ENCODE data around the gene OR2AK2.

The OR2AK2 gene, protein sequence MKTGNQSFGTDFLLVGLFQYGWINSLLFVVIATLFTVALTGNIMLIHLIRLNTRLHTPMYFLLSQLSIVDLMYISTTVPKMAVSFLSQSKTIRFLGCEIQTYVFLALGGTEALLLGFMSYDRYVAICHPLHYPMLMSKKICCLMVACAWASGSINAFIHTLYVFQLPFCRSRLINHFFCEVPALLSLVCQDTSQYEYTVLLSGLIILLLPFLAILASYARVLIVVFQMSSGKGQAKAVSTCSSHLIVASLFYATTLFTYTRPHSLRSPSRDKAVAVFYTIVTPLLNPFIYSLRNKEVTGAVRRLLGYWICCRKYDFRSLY

DNA sequence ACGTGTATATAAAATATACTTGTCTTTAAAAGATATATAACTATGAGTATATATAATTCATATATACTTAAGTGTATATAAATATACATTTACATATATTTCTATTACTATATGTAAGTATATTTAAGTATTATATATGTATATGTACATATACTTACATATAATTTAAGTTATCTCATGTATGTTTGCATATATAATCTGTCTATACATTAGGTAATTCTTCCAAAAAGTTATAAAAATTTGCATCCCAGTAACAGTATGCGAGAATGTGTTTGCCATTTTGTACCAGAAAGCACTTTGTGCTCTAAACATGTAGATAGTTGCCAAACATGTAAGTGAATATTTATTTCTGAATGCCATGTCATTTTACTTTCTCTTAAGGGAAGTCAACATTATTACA lies at the start of gene OR2AK2:
OR2AK2 (plus strand) TSS at position 301 of the 400 bp plus-strand sequence. CDS start 144 bp downstream, outside the sequence.
- DNase-seq = no peak

DNA sequence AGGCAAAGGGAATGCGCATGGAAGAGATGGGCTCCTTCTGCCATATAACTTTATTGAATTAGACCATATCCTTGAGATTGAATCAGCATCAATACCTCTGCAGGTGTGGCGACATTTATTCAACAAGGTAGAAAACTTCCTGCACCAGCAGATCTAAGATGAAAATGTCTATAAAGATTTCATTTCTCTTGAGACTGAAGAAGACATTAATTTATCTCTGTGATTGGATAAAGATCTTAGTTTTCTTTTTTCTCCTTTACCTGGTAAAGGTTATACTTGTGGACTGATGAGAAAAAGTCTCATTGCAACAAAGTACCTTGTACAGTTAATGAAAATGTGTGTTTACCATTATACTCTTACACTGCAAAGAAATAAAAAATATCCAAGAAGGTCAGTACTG lies 45.1 kb upstream of the OR2AK2 start, which contains the start of gene OR2T8:
OR2T8 (plus strand) TSS at position 301 of the 400 bp plus-strand sequence. CDS start 766 bp downstream, outside the sequence.
- DNase-seq = no peak

DNA sequence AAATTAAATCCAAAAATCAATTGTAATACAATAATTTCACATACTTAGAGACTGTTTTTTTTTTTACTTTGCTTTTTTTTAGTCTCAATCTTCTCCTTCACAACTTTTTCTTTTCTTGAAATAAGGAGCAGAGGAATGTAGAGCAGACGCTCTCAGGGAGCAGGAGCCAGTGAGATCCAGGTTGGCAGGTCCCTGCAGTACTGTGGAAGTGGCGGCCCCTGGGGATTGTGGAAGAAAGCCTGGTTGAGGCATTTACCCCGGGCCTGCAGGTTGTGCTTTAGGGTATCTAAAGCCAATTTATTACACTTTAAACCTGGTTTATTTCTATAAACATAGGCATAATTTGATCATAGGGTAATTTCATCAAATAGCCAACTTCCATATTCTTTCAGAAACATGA lies 41.1 kb upstream of the OR2AK2 start:
- no peak for DNase-seq

DNA sequence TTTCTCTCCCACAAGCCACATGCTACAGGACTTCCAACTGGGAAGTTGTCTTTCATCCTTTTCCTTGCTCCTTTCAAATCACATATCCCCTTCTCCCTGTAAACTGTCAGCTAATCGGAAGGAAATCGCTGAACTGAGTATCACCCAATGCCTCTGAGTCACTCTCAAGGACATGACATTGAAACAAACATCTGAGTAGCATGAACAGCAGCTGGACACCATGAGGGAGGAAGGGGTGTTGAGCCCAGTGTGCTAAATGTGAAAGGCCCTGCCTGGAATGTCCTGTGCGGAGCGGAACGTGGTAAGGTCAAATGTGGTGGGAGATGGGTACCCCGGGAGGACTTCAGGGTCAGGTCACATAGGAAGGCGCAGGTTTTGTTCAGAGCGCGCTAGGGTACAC lies 40.2 kb upstream of the OR2AK2 start, which contains the start of gene OR2AJ1:
OR2AJ1 (plus strand) TSS at position 22 of the 400 bp plus-strand sequence. CDS start 8,880 bp downstream, outside the sequence.
- no peak for DNase-seq

DNA sequence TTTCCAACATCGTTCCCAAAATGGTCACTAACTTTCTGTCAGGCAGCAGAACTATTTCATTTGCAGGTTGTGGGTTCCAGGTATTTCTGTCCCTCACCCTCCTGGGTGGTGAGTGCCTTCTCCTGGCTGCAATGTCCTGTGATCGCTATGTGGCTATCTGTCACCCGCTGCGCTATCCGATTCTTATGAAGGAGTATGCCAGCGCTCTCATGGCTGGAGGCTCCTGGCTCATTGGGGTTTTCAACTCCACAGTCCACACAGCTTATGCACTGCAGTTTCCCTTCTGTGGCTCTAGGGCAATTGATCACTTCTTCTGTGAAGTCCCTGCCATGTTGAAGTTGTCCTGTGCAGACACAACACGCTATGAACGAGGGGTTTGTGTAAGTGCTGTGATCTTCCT lies 31.0 kb upstream of the OR2AK2 start:
- no peak for DNase-seq

DNA sequence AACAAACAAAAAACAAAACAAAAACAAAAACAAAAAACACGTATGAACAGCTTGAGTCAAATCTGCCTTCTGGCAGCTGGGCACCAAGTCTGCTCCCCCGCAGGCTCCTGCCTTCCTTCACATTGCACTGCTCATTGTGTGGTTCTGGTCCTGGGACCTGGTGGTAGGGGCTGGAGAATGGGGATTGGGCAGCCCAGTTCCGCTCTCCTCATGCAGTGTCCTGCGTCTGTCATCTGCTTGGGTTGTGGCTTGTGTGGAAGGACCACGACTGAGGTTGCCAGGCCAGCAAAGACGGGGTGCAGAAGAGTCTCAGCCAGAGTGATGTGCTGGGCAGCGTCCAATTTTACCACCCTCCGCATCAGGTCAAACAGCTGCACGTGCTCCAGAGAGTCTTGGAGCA lies 29.3 kb upstream of the OR2AK2 start:
- no peak for DNase-seq

DNA sequence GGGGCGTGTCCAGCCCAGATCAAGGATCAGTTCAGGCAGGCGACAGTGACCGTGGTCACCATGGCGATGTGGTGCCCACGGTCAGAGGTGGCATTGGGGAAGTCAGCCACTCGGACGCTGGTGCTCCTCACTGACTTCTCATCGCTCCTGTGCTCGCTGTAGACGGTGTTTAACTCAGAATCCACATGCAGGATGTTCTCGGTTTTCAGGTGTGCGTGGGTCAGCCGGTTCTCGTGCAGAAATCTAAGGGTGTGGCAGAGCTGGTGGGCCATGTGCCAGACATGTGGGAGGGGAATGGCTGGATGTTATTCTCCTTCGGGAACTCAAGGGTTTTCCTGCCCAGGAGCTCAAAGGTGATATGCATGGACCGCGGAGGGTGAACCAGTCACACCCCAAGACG lies 28.6 kb upstream of the OR2AK2 start:
- no peak for DNase-seq

DNA sequence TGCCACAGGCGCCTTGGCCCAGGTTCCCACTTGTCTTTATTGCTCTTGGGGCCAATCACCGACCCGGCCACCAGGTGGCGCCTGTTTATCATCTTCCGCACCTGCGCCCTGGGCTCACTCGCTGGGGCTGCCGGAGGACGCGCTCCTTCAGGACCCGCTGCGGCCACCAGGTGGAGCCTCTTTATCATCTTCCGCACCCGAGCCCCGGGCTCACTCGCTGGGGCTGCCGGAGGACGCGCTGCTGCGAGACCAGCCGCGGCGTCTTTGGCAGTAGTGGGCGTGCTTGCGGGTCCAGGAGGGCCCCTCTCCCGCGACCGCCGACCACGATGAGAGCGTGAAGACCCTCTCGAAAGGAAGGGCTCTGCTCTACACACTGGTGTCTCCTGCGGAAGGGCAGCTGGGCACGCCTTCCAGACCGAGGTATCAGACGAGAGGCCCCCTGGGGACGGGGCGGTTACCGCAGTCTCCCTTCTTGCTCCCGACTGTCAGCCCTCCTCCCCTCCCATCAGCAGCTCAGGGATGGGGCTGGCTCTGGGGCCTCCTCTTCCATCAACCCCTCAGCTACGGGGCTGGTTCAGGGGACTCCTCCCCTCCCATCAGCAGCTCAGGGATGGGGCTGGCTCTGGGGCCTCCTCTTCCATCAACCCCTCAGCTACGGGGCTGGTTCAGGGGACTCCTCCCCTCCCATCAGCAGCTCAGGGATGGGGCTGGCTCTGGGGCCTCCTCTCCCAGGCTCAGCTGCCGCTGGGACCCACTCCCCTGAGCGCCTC lies 27.9 kb upstream of the OR2AK2 start:
- DNase-seq = peak; percentile 95

DNA sequence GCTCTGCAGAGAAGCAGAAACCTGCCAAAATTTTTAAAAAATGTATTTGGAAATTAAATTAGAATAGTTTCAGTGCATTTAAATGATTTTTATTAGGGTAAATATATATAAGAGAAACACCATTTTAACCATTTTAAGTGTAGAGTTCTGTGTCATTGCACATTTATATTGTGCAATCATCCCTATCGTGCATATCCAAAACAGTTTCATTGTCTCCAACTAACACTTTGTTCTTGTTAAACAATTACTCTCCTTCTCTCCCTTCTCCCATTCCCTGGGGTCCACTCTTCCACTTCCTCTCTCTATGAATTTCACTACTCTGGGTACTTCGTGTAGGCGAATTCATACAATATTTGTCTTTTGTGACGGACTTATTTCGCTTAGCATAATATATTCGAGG lies 22.4 kb upstream of the OR2AK2 start:
- DNase-seq = no peak

DNA sequence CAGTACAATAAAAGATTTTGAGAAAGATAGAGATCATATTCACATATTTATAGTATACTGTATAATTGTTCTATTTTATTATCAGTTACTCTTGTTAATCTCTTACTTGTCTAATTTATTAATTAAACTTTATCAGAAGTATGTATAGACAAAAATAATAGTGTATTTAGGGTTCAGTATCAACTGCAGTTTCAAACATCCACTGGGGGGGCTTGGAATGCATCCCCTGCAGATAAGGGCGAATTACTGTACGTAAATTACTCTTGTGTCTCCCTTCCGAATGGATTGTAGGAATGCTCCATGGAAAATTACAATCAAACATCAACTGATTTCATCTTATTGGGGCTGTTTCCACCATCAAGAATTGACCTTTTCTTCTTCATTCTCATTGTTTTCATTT lies 16.5 kb upstream of the OR2AK2 start, which contains the start of gene OR2L8:
OR2L8 (plus strand) TSS at position 301 of the 400 bp plus-strand sequence; CDS start at position 301, 0 bp downstream.
- no peak for DNase-seq

DNA sequence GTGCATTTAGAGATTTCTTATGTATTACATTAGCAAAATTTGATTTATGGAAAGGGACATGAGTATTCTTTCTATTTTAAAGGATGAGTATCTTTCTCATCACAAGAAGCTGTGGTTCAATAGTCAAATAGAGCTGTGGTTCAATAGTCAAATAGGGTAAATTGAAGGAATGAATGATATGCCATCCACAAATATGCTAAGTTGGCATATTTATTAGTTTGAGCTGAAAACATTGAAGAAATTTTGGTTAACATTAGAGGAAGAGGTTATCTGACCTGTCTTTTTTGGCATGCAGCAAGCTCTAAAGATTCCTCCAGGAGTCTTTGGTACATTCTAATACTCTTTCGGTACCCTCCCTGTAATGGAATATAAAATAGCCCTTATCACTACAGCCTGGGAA lies 11.6 kb upstream of the OR2AK2 start:
- no peak for DNase-seq

DNA sequence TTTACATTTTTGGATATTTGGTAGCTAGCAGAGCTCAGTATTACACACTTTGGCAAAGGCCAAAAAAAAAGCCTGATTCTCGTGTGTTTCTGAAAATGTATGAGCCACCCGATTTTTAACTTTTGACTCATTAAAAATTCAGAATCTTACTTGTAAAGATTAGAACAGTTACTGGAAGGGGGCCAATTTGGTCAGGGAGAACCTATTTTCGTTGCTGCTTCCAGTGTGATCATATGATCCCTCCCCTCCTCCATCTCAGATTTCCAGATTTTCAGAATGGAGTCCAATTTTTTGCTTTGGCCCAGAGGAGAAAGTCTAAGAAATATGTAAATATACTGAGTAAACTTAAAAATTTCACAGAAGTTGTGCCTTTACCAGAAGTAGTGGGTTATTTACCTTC lies 3.2 kb upstream of the OR2AK2 start:
- no peak for DNase-seq

DNA sequence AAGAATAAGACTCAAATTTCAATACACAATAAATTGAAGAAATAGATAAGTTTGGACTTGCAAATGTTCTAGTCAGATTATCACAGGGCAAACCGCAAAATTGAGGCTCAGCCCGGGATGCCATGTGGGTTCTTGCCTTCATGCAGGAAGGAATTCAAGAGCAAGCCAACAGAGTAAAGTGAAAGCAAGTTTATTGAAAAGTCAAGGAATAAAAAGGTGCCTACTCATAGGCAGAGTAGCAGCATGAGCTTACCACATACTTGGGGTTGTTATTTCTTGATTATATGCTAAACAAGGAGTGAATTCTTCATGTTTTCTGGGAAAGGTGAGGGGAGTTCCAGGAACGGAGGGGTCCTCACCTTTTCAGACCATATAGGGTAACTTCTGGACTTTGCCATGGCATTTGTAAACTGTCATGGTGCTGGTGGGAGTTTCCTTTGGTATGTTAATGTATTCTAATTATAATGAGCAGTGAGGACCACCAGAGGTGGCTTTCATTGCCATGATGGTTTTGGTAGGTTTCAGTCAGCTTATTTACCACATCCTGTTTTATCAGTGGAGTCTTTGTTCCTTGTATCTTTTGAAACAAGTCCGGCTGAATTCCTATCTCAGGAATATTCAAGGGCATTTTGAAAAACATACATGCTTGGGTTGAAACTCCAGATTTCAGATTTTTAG lies 2.0 kb upstream of the OR2AK2 start:
- no peak for DNase-seq

DNA sequence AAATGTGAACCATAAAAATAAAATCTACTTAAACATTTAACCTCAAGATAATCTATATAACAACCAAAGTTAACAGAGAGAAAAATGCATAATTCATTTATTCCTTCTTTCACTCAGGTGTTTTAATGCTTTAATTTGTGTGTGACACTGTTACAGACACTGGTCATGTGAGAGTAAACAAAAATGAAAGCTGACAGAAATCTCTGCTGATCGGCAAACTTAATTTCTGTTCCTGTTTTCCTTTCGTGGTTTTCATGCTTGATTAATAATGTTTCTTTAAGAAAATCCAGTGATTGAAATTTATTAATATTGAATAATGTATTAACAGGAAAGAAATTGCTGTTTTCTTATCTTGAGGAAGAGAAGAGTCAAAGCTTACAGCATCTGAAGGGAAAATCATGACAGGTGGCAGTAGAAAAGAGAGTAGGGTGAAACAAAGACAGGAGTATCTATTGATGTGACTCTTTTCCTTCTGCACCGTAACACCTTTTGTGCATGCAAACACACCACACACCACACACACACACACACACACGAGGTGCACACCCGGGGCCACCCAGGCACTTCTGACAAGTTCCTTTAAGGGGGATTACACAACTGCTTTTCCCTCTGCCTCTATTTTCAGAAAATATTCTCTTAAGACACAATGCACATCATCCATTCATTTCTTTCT lies 1.6 kb downstream of the OR2AK2 start:
- DNase-seq = no peak

DNA sequence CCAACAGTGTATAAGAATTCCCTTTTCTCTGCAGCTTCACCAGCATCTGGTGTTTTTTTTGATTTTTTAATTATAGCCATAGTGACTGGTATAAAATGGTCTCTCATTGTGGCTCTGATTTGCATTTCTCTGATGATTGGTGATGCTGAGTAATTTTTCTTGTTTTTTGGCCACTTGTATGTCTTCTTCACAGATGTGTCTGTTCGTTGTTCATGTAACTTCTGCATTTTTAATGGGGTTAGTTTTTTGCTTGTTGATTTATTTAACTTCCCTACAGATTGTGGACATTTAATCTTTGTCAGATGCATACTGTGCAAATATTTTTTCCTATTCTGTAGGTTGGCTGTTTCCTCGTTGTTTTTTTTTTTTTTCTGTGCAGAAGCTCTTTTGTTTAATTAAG lies 28.0 kb downstream of the OR2AK2 start:
- no peak for DNase-seq

DNA sequence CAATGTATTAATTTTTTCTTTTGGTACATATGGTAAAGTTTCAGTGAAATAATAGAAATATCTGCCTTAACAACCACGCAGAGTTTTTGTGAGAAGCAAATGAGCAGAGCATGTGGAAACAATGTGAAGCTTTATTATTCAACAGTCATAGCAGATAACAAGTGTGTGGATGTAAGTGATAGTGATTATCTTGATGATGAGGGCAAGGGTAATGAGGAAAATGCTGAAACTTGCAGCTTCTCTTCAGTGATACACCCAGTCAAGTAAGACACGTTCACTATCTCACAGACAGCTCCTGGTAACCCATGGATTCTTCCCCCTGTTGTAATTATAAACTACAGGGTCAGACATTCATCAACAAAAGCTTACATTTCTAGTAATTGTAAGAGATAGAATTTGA lies 33.8 kb downstream of the OR2AK2 start:
- DNase-seq = no peak

DNA sequence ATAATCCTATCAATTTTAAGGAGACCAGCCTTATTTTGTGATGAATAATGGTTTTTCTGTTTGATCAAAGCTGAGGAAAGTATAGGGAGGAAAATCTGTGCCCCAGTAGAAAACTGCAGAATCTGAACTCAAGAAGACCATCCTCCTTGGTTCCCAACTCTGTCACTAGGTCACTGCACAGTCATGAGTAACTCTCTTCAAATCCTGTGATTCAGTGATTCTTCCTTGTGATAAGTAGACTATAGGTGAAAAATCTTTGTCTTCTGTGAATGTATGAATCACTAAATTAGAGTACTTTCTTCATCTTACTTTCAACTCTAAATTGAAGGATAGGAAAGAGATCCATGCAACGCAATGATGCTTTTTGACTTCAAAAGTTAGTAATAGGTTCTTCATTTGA lies 35.1 kb downstream of the OR2AK2 start:
- no peak for DNase-seq

DNA sequence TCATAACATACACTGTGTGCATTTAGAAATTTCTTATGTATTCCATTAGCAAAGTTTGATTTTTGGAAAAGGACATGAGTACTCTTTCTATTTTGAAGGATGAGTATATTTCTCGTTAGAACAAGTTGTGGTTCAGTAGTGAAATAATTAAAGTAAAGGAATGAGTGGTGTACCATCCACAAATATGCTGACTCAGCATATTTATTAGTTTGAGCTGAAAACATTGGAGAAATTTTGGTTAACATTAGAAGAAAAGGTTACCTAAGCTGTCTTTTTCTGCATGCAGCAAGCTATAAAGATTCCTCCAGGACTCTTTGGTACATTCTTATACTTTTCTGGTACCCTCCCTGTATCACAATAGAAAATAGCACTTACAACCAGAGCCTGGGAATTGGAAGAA lies 42.7 kb downstream of the OR2AK2 start:
- DNase-seq = no peak

DNA sequence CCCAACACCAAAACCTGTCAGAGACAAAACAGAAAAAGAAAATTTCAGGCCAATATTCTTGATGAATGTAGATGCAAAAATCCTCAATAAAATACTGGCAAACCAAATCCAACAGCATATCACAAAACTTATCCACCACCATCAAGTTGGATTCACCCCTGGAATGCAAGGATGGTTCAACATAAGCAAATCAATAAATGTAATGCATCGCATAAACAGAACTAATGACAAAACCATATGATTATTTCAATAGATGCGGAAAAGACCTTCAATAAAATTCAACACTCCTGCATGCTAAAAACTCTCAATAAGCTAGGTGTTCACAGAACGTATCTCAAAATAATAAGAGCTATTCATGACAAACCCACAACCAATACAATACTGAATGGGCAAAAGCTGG lies 44.6 kb downstream of the OR2AK2 start:
- no peak for DNase-seq

DNA sequence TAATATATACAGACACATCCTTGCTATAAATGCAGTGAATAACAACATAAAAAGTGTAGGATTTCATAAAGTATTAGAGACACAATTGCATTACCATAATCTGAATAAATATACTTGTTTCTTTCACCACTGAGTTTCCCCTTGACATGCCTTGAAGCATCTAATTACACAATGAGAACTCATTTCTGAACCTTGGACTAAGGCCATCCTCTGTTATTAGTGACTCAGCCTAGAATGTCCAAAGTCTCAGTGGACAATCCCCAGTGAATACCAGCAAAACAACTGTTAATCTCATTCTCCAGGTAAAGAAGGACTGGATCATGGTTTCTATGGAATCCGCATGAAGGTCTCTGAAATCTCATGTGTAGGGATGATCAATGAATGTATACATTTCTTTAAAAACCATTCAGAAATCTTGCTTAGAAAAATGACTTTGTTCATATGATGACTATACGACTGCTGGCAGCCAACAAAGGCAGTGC lies 48.2 kb downstream of the OR2AK2 start, which contains the start of gene OR2L5:
OR2L5 (plus strand) TSS at position 432 of the 482 bp plus-strand sequence. CDS start 8,288 bp downstream, outside the sequence.
- no peak for DNase-seq

DNA sequence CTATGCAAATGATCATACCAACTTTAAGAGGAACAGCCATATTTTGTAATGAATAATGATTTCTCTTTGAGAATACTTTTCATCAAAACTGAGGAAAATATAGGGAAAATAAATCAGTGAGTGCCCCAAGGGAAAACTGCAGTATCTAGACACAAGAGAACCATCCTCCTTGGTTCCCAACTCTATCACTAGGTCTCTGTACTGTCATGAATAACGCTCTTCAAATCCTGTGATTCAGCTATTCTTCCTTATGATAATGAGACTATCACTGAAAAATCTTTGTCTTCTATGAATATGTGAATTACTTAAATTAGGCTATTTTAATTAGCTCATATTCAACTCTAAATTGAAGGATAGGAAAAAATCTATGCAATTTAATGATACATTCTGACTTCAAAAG lies 50.8 kb downstream of the OR2AK2 start:
- DNase-seq = no peak

Data from T1000 (cell line).